Caco-2 (cell line): ENCODE data around the gene MYG1. TPM values are rescaled to one million over a fixed set of nuclear protein-coding genes. Genes with fewer than 3 reads are reported as not detected.

Source experiments
- BruUV-seq: library from RNA; stranded (reverse); fragments of 400-500 nt; replicated peaks from 2 replicates; lab custom pipeline; 2021; lab: Mats Ljungman, UMichigan
- CTCF ChIA-PET: fragments of 300-600 bp; sonication (Branson Sonifier 250); formaldehyde crosslinking; loops from one replicate; lab custom pipeline; 2022; ENCODE audit warnings: antibody characterized with exemption; lab: Charles Lee
- POLR2A ChIA-PET: fragments of 300-600 bp; sonication (Branson Sonifier 250); formaldehyde crosslinking; loops from one replicate; lab custom pipeline; 2022; ENCODE audit warnings: antibody characterized with exemption; lab: Charles Lee
- DNase-seq, 2 experiments: peaks; one replicate each; pipeline versions ENCODE4 v3.0.0 to v3.0.0-alpha.2; 2020 to 2022
- H3K27me3 ChIP-seq: replicated peaks from 2 replicates; pipeline ENCODE4 v1.6.0; 2011; ENCODE audit warnings: low read length; ENCODE audit not compliant: control insufficient read depth, insufficient read depth
- H3K36me3 ChIP-seq: 2 replicates; pipeline ENCODE4 v1.5.1; 2011; ENCODE audit warnings: low read length; ENCODE audit not compliant: control insufficient read depth, insufficient read depth
- H3K4me1 ChIP-seq: fragments of 250-450 bp; sonication (Bioruptor Pico); 2 replicates; pipeline ENCODE4 v1.5.1; 2020; ENCODE audit warnings: mild to moderate bottlenecking
- H3K4me3 ChIP-seq: 2 replicates; pipeline ENCODE4 v1.5.1; 2011; ENCODE audit warnings: low read depth, mild to moderate bottlenecking, control low read depth, low read length
- H3K9me3 ChIP-seq: fragments of 250-450 bp; sonication (Bioruptor Pico); 2 replicates; pipeline ENCODE4 v1.5.1; 2020; ENCODE audit warnings: mild to moderate bottlenecking, moderate library complexity
- H3K27ac Mint-ChIP-seq: one replicate; pipeline ENCODE4 v1.8.0; 2022; ENCODE audit warnings: mixed read lengths; ENCODE audit not compliant: unreplicated experiment
- H3K27me3 Mint-ChIP-seq: one replicate; pipeline ENCODE4 v1.8.0; 2022; ENCODE audit warnings: mixed read lengths; ENCODE audit not compliant: insufficient read depth, unreplicated experiment
- H3K36me3 Mint-ChIP-seq: one replicate; pipeline ENCODE4 v1.8.0; 2022; ENCODE audit warnings: mild to moderate bottlenecking, mixed read lengths; ENCODE audit not compliant: insufficient read depth, unreplicated experiment
- H3K4me1 Mint-ChIP-seq: one replicate; pipeline ENCODE4 v1.8.0; 2022; ENCODE audit warnings: low read depth, mixed read lengths; ENCODE audit not compliant: unreplicated experiment
- H3K4me3 Mint-ChIP-seq: one replicate; pipeline ENCODE4 v1.8.0; 2022; ENCODE audit warnings: mild to moderate bottlenecking, moderate library complexity, mixed read lengths; ENCODE audit not compliant: unreplicated experiment
- H3K9me3 Mint-ChIP-seq: one replicate; pipeline ENCODE4 v1.8.0; 2022; ENCODE audit warnings: mixed read lengths; ENCODE audit not compliant: unreplicated experiment
- CTCF ChIP-seq, 2 experiments: fragments of 200-600 bp in 1 of 2; IDR thresholded peaks; 1 replicate in 1 of 2; 2 replicates in 1 of 2; pipeline versions ENCODE4 v1.5.1 to v1.8.0; 2011 to 2022; ENCODE audit warnings: antibody characterized with exemption in 1 of 2, control low read depth in 1 of 2, inconsistent platforms in 1 of 2, low read depth in 1 of 2, low read length in 1 of 2, mild to moderate bottlenecking in 1 of 2, moderate library complexity in 1 of 2; ENCODE audit not compliant: insufficient read depth in 1 of 2, severe bottlenecking in 1 of 2, unreplicated experiment in 1 of 2
- intact Hi-C: fragments of 100-400 bp; cut with micrococcal nuclease; formaldehyde crosslinking; loops from one replicate; pipeline ENCODE4 v1.10.0; 2022; ENCODE audit not compliant: unreplicated experiment
- total RNA-seq: library from RNA; stranded (reverse); gene quantifications from 2 replicates; pipeline ENCODE4 v1.2.3, GENCODE V29; 2022

MYG1 gene
- total RNA-seq, 1 experiment from 2014 or later = 59.8 TPM

- H3K4me3 Mint-ChIP-seq = no peak overlapping the region
- Histone ChIP-seq H3K4me3 (no peak overlapping the region), H3K9me3 (no peaks in the 10 kb centered on the region), H3K4me1 (peaks cover 5% of the 10 kb centered on the region), H3K36me3 (no peaks in the 10 kb centered on the region), H3K27me3 (no peaks in the 10 kb centered on the region)
- H3K36me3 Mint-ChIP-seq = peaks cover 5% of the 10 kb centered on the region
- ChIA-PET POLR2A (interaction anchor here (1.3 to 1.6 kb wide), 2 partner anchors 26 to 68 kb away, joined by 6 to 11 read pairs; no protein-coding TSS in a partner anchor), CTCF (interaction anchor here (0.5 to 3.2 kb wide), 5 partner anchors 32 to 155 kb away, joined by 3 to 94 read pairs (median 9); partner anchors contain the start of genes AAAS, AMHR2 and ESPL1)
- BruUV-seq = no TSS peak
- intact Hi-C loops = loop anchor here (2.0 kb wide), 1 partner anchor 28 kb away; no protein-coding TSS in a partner anchor
- no peaks in the 10 kb centered on the region for H3K9me3 Mint-ChIP-seq
- TF ChIP-seq CTCF (IDR thresholded peaks at IDR 0.05; ENCODE audit: insufficient read depth in 1 of 2, low read depth in 1 of 2, low read length in 1 of 2, severe bottlenecking in 1 of 2, unreplicated experiment in 1 of 2) = no peak
- no peak overlapping the region for H3K27ac Mint-ChIP-seq
- no peaks in the 10 kb centered on the region for H3K27me3 Mint-ChIP-seq
- peaks cover 10% of the 10 kb centered on the region for H3K4me1 Mint-ChIP-seq
- DNase-seq = no peak
Observed at GRCh38 chr12:53353257-53353655, 53.8 kb downstream of the MYG1 start.

- intact Hi-C loops = no loop called here
- Histone ChIP-seq H3K4me3 (no peak overlapping the region), H3K9me3 (no peaks in the 10 kb centered on the region), H3K4me1 (peaks cover 5% of the 10 kb centered on the region), H3K36me3 (no peaks in the 10 kb centered on the region), H3K27me3 (no peaks in the 10 kb centered on the region)
- Mint-ChIP-seq H3K27ac (no peak overlapping the region), H3K4me3 (no peak overlapping the region), H3K27me3 (no peaks in the 10 kb centered on the region), H3K4me1 (peaks cover 10% of the 10 kb centered on the region), H3K9me3 (no peaks in the 10 kb centered on the region), H3K36me3 (peaks cover 5% of the 10 kb centered on the region)
- TF ChIP-seq CTCF (IDR thresholded peaks at IDR 0.05; ENCODE audit: insufficient read depth in 1 of 2, low read depth in 1 of 2, low read length in 1 of 2, severe bottlenecking in 1 of 2, unreplicated experiment in 1 of 2) = no peak
- no TSS peak for BruUV-seq
- POLR2A ChIA-PET = interaction anchor here (1.1 kb wide), 1 partner anchor 25 kb away, joined by 7 read pairs; the partner anchor contains the start of gene SP1
- DNase-seq = no peak
- CTCF ChIA-PET = interaction anchor here (0.6 kb wide), 1 partner anchor 475 kb away, joined by 6 read pairs; no protein-coding TSS in a partner anchor
Observed at GRCh38 chr12:53355121-53355520, 55.6 kb downstream of the MYG1 start.

Other genes starting within 250 kb of the MYG1 start
- gene TNS2, start 249.6 kb upstream of the MYG1 start, total RNA-seq = 2.4 and 4.4 TPM in 2 replicates
- 8.2 and 8.8 TPM in 2 replicates for gene SPRYD3, start 220.3 kb upstream of the MYG1 start, total RNA-seq
- gene IGFBP6, start 202.0 kb upstream of the MYG1 start, total RNA-seq = 34.7 and 43.3 TPM in 2 replicates
- gene SOAT2, start 196.2 kb upstream of the MYG1 start, total RNA-seq = 6.5 and 9.7 TPM in 2 replicates
- 35.8 and 43.0 TPM in 2 replicates for gene ZNF740, start 119.0 kb upstream of the MYG1 start, total RNA-seq
- 20.1 and 23.0 TPM in 2 replicates for gene CSAD, start 118.8 kb upstream of the MYG1 start, total RNA-seq
- gene ITGB7, start 92.4 kb upstream of the MYG1 start, total RNA-seq = 1.1 TPM in 2 replicates
- 11.8 and 12.9 TPM in 2 replicates for gene RARG, start 67.5 kb upstream of the MYG1 start, total RNA-seq
- gene ESPL1, start 31.4 kb upstream of the MYG1 start, total RNA-seq = 32.3 and 34.9 TPM in 2 replicates
- 251 and 264 TPM in 2 replicates for gene PFDN5, start 4.2 kb upstream of the MYG1 start, total RNA-seq
- gene AAAS, start 21.9 kb downstream of the MYG1 start, total RNA-seq = 63.8 and 67.2 TPM in 2 replicates
- not detected in 2 replicates for gene SP7, start 36.7 kb downstream of the MYG1 start, total RNA-seq
- 78.1 and 83.3 TPM in 2 replicates for gene SP1, start 80.5 kb downstream of the MYG1 start, total RNA-seq
- gene AMHR2, start 124.2 kb downstream of the MYG1 start, total RNA-seq = 0.28 and 0.48 TPM in 2 replicates
- 395 and 400 TPM in 2 replicates for gene PRR13, start 142.0 kb downstream of the MYG1 start, total RNA-seq
- gene PCBP2, start 152.4 kb downstream of the MYG1 start, total RNA-seq = 1,036 and 1,143 TPM in 2 replicates
- gene MAP3K12, start 199.8 kb downstream of the MYG1 start, total RNA-seq = 2.4 and 3.9 TPM in 2 replicates
- 43.9 and 50.7 TPM in 2 replicates for gene TARBP2, start 201.6 kb downstream of the MYG1 start, total RNA-seq
- gene NPFF, start 207.8 kb downstream of the MYG1 start, total RNA-seq = 2.4 TPM in 1 of 2 replicates, not detected in the other